Naive thymus-derived CD8-positive, alpha-beta T cell (primary cell): ENCODE measurements around the gene AIG1. TPM values are rescaled to one million over a fixed set of nuclear protein-coding genes. Genes with fewer than 3 reads are reported as not detected.
A peak's percentile ranks its signal among the peaks of the same experiment; 100 is the strongest.

Experiments used
- ATAC-seq, 2 donors: fragments of 150-1000 bp; cut with Tn5 transposase in 1 of 2; sonication (Bioruptor Pico), chemical (Tn5 transposase) in 1 of 2; 1 replicate in 1 of 2; 2 replicates in 1 of 2; pipeline ENCODE4 v1.10.0; 2021; ENCODE audit warnings: mild to moderate bottlenecking in 2 of 2, moderate library complexity in 2 of 2
- POLR2A ChIA-PET: fragments of 350-600 bp; sonication (Branson Sonifier 250); formaldehyde crosslinking; loops from one replicate; lab custom pipeline; 2021; ENCODE audit warnings: antibody characterized with exemption; lab: Charles Lee
- DNase-seq, 10 donors: peaks; one replicate each; pipeline versions ENCODE4 v3.0.0 to v3.0.0-alpha.2; 2020 to 2022
- H3K27ac Mint-ChIP-seq, 10 donors: one replicate each; pipeline ENCODE4 v1.8.0; 2020 to 2022; ENCODE audit warnings: mild to moderate bottlenecking in 10 of 10, mixed read lengths in 10 of 10, moderate library complexity in 4 of 10, inconsistent platforms in 1 of 10
- H3K27me3 Mint-ChIP-seq, 5 donors: one replicate each; pipeline ENCODE4 v1.8.0; 2021 to 2022; ENCODE audit warnings: mixed read lengths in 5 of 5
- H3K36me3 Mint-ChIP-seq, 3 donors: one replicate each; pipeline ENCODE4 v1.8.0; 2020 to 2022; ENCODE audit warnings: mixed read lengths in 3 of 3, mild to moderate bottlenecking in 2 of 3, inconsistent platforms in 1 of 3
- H3K4me1 Mint-ChIP-seq, 4 donors: one replicate each; pipeline ENCODE4 v1.8.0; 2021 to 2022; ENCODE audit warnings: mixed read lengths in 4 of 4
- H3K4me3 Mint-ChIP-seq, 10 donors: one replicate each; pipeline ENCODE4 v1.8.0; 2020 to 2022; ENCODE audit warnings: mild to moderate bottlenecking in 10 of 10, mixed read lengths in 10 of 10, moderate library complexity in 6 of 10, inconsistent platforms in 1 of 10
- H3K9me3 Mint-ChIP-seq, 9 donors: one replicate each; pipeline ENCODE4 v1.8.0; 2020 to 2022; ENCODE audit warnings: mixed read lengths in 9 of 9, mild to moderate bottlenecking in 3 of 9, inconsistent platforms in 1 of 9, moderate library complexity in 1 of 9
- polyA plus RNA-seq, 3 donors: library from polyadenylated mRNA; unstranded; fragments of 300-500 nt; fragmentation: Illumina TruSeq; gene quantifications; one replicate each; pipeline ENCODE4 v1.2.3, GENCODE V29; 2021
- total RNA-seq, 8 experiments: library from RNA in 2 of 8; stranded (reverse) in 2 of 8; gene quantifications; one replicate each; pipeline ENCODE4 v1.2.3 and lab custom pipeline; 2021 to 2026

AIG1 gene
- total and polyA plus RNA-seq, 5 experiments from 2014 or later = 10.0 to 19.0 (median 14.5) TPM

GRCh38 chr6:143222310-143222709, 161.6 kb downstream of the AIG1 start:
- Mint-ChIP-seq H3K27ac (peak overlapping the region in 1 of 10 donors; percentile 29), H3K4me3 (no peak overlapping the region), H3K27me3 (no peaks in the 10 kb centered on the region), H3K9me3 (no peaks in the 10 kb centered on the region), H3K4me1 (no peaks in the 10 kb centered on the region), H3K36me3 (peaks cover 0 to 2% (median 0%) of the 10 kb centered on the region in 3 donors)
- POLR2A ChIA-PET = no interaction called here
- no peak for ATAC-seq
- no peak for DNase-seq

GRCh38 chr6:143222801-143223231, 162.1 kb downstream of the AIG1 start:
- H3K27me3 Mint-ChIP-seq = no peaks in the 10 kb centered on the region
- no peak for ATAC-seq
- DNase-seq = no peak
- POLR2A ChIA-PET = no interaction called here
- peaks cover 0 to 5% (median under 1%) of the 10 kb centered on the region in 3 donors for H3K36me3 Mint-ChIP-seq
- H3K4me1 Mint-ChIP-seq = no peaks in the 10 kb centered on the region
- no peak overlapping the region for H3K27ac Mint-ChIP-seq
- H3K4me3 Mint-ChIP-seq = no peak overlapping the region
- no peaks in the 10 kb centered on the region for H3K9me3 Mint-ChIP-seq

GRCh38 chr6:143223895-143224294, 163.2 kb downstream of the AIG1 start:
- no peak for ATAC-seq
- Mint-ChIP-seq H3K27me3 (no peaks in the 10 kb centered on the region), H3K4me3 (no peak overlapping the region), H3K9me3 (no peaks in the 10 kb centered on the region), H3K36me3 (peaks cover 4 to 7% (median 6%) of the 10 kb centered on the region in 3 donors), H3K27ac (no peak overlapping the region), H3K4me1 (no peaks in the 10 kb centered on the region)
- DNase-seq = no peak
- POLR2A ChIA-PET = no interaction called here

- DNase-seq = no peak
- ATAC-seq = no peak
- peaks cover 4 to 9% (median 7%) of the 10 kb centered on the region in 3 donors for H3K36me3 Mint-ChIP-seq
- H3K27ac Mint-ChIP-seq = peak overlapping the region in 1 of 10 donors; percentile 10
- no peaks in the 10 kb centered on the region for H3K9me3 Mint-ChIP-seq
- H3K4me3 Mint-ChIP-seq = no peak overlapping the region
- H3K27me3 Mint-ChIP-seq = no peaks in the 10 kb centered on the region
- no peaks in the 10 kb centered on the region for H3K4me1 Mint-ChIP-seq
- POLR2A ChIA-PET = no interaction called here
Observed at GRCh38 chr6:143224516-143224915, 163.8 kb downstream of the AIG1 start.

GRCh38 chr6:143225929-143226328, 165.2 kb downstream of the AIG1 start:
- Mint-ChIP-seq H3K4me3 (no peak overlapping the region), H3K36me3 (peaks cover 4 to 8% (median 7%) of the 10 kb centered on the region in 3 donors), H3K27me3 (no peaks in the 10 kb centered on the region), H3K9me3 (no peaks in the 10 kb centered on the region), H3K4me1 (no peaks in the 10 kb centered on the region), H3K27ac (no peak overlapping the region)
- POLR2A ChIA-PET = no interaction called here
- DNase-seq (no peak), ATAC-seq (no peak)

- H3K27ac Mint-ChIP-seq = no peak overlapping the region
- no peaks in the 10 kb centered on the region for H3K27me3 Mint-ChIP-seq
- POLR2A ChIA-PET = no interaction called here
- DNase-seq (no peak), ATAC-seq (no peak)
- no peak overlapping the region for H3K4me3 Mint-ChIP-seq
- peaks cover 4 to 8% (median 7%) of the 10 kb centered on the region in 3 donors for H3K36me3 Mint-ChIP-seq
- no peaks in the 10 kb centered on the region for H3K4me1 Mint-ChIP-seq
- no peaks in the 10 kb centered on the region for H3K9me3 Mint-ChIP-seq
Observed at GRCh38 chr6:143227675-143228074, 167.0 kb downstream of the AIG1 start.

GRCh38 chr6:143229400-143229799, 168.7 kb downstream of the AIG1 start:
- H3K27me3 Mint-ChIP-seq = no peaks in the 10 kb centered on the region
- no peak for ATAC-seq
- no peak overlapping the region for H3K27ac Mint-ChIP-seq
- no peaks in the 10 kb centered on the region for H3K4me1 Mint-ChIP-seq
- no peak for DNase-seq
- no peaks in the 10 kb centered on the region for H3K9me3 Mint-ChIP-seq
- H3K4me3 Mint-ChIP-seq = no peak overlapping the region
- POLR2A ChIA-PET = no interaction called here
- H3K36me3 Mint-ChIP-seq = peaks cover 4 to 8% (median 7%) of the 10 kb centered on the region in 3 donors

- POLR2A ChIA-PET = no interaction called here
- ATAC-seq (no peak), DNase-seq (no peak)
- no peaks in the 10 kb centered on the region for H3K4me1 Mint-ChIP-seq
- no peaks in the 10 kb centered on the region for H3K27me3 Mint-ChIP-seq
- H3K36me3 Mint-ChIP-seq = peaks cover 4 to 6% (median 6%) of the 10 kb centered on the region in 3 donors
- H3K27ac Mint-ChIP-seq = peak overlapping the region in 1 of 10 donors; percentile 33
- H3K9me3 Mint-ChIP-seq = no peaks in the 10 kb centered on the region
- no peak overlapping the region for H3K4me3 Mint-ChIP-seq
Observed at GRCh38 chr6:143232849-143233248, 172.2 kb downstream of the AIG1 start.

GRCh38 chr6:143233554-143234285, 173.0 kb downstream of the AIG1 start:
- POLR2A ChIA-PET = no interaction called here

GRCh38 chr6:143234734-143235133, 174.0 kb downstream of the AIG1 start:
- POLR2A ChIA-PET = no interaction called here
- H3K27me3 Mint-ChIP-seq = no peaks in the 10 kb centered on the region
- ATAC-seq = no peak
- H3K9me3 Mint-ChIP-seq = peaks cover 0 to 2% (median 0%) of the 10 kb centered on the region in 9 donors
- H3K4me3 Mint-ChIP-seq = no peak overlapping the region
- no peaks in the 10 kb centered on the region for H3K4me1 Mint-ChIP-seq
- no peak for DNase-seq
- peaks cover 0 to 7% (median 0%) of the 10 kb centered on the region in 3 donors for H3K36me3 Mint-ChIP-seq
- H3K27ac Mint-ChIP-seq = no peak overlapping the region

More at GRCh38 chr6:143233554-143234285, 173.0 kb downstream of the AIG1 start:
- H3K27ac Mint-ChIP-seq = peak overlapping the region in 1 of 10 donors; percentile 33
- peaks cover 0 to 2% (median 0%) of the 10 kb centered on the region in 9 donors for H3K9me3 Mint-ChIP-seq
- H3K27me3 Mint-ChIP-seq = no peaks in the 10 kb centered on the region
- ATAC-seq (no peak), DNase-seq (no peak)
- peaks cover 0 to 5% (median 0%) of the 10 kb centered on the region in 3 donors for H3K36me3 Mint-ChIP-seq
- no peaks in the 10 kb centered on the region for H3K4me1 Mint-ChIP-seq
- no peak overlapping the region for H3K4me3 Mint-ChIP-seq

GRCh38 chr6:143236151-143236798, 175.6 kb downstream of the AIG1 start:
- ATAC-seq = no peak
- no peak for DNase-seq
- POLR2A ChIA-PET = no interaction called here
- peaks cover 0 to 2% (median 0%) of the 10 kb centered on the region in 9 donors for H3K9me3 Mint-ChIP-seq
- H3K27me3 Mint-ChIP-seq = no peaks in the 10 kb centered on the region
- no peak overlapping the region for H3K4me3 Mint-ChIP-seq
- no peak overlapping the region for H3K27ac Mint-ChIP-seq
- H3K36me3 Mint-ChIP-seq = peaks cover 0 to 7% (median 0%) of the 10 kb centered on the region in 3 donors
- H3K4me1 Mint-ChIP-seq = no peaks in the 10 kb centered on the region

GRCh38 chr6:143238306-143238705, 177.6 kb downstream of the AIG1 start:
- ATAC-seq = no peak
- POLR2A ChIA-PET = no interaction called here
- Mint-ChIP-seq H3K27ac (no peak overlapping the region), H3K27me3 (no peaks in the 10 kb centered on the region), H3K36me3 (peaks cover 0 to 7% (median 0%) of the 10 kb centered on the region in 3 donors), H3K9me3 (peaks cover 0 to 2% (median 0%) of the 10 kb centered on the region in 9 donors), H3K4me3 (no peak overlapping the region), H3K4me1 (no peaks in the 10 kb centered on the region)
- no peak for DNase-seq

- ATAC-seq (no peak), DNase-seq (no peak)
- POLR2A ChIA-PET = no interaction called here
- Mint-ChIP-seq H3K4me1 (no peaks in the 10 kb centered on the region), H3K27ac (no peak overlapping the region), H3K4me3 (no peak overlapping the region), H3K36me3 (peaks cover 0 to 8% (median 3%) of the 10 kb centered on the region in 3 donors), H3K27me3 (no peaks in the 10 kb centered on the region), H3K9me3 (peaks cover 0 to 2% (median 0%) of the 10 kb centered on the region in 9 donors)
Observed at GRCh38 chr6:143241111-143241510, 180.4 kb downstream of the AIG1 start.
